Muscle of leg (tissue), 11 donors: Measurements from ENCODE around the gene ARMC12. TPM values are rescaled to one million over a fixed set of nuclear protein-coding genes. Genes with fewer than 3 reads are reported as not detected.

Experiments used
- DNase-seq: peaks from one replicate; pipeline ENCODE4 v3.0.0; 2013
- H3K27ac ChIP-seq: one replicate; pipeline ENCODE4 v1.5.1; 2013; ENCODE audit warnings: mild to moderate bottlenecking, low read length, control low read depth
- H3K27me3 ChIP-seq: one replicate; pipeline ENCODE4 v1.6.1; 2013; ENCODE audit warnings: low read length; ENCODE audit not compliant: control insufficient read depth, insufficient read depth
- H3K36me3 ChIP-seq: one replicate; pipeline ENCODE4 v1.6.1; 2013; ENCODE audit warnings: low read length; ENCODE audit not compliant: control insufficient read depth, insufficient read depth
- H3K4me1 ChIP-seq: one replicate; pipeline ENCODE4 v1.6.1; 2013; ENCODE audit warnings: low read length; ENCODE audit not compliant: control insufficient read depth, insufficient read depth
- H3K4me3 ChIP-seq: one replicate; pipeline ENCODE4 v1.5.1; 2013; ENCODE audit warnings: low read length, control low read depth
- H3K9me3 ChIP-seq: replicated peaks from 2 replicates; pipeline ENCODE4 v1.6.1; 2013; ENCODE audit warnings: low read depth, low read length; ENCODE audit not compliant: control insufficient read depth
- WGBS: methylation state at CpG from one replicate; pipeline ENCODE4 v1.1.5; 2013; ENCODE audit warnings: missing lambda C conversion rate; ENCODE audit not compliant: insufficient coverage; 5-methylcytosine and 5-hydroxymethylcytosine counted together
- polyA plus RNA-seq, 8 donors: library from polyadenylated mRNA; unstranded; fragments of 120-200 nt; gene quantifications; one replicate each; pipeline versions ENCODE4 v1.2.1 to v1.2.3, GENCODE V29; 2013; ENCODE audit warnings: inconsistent platforms in 1 of 8, low replicate concordance in 1 of 8; ENCODE audit not compliant: insufficient read length in 8 of 8, insufficient read depth in 1 of 8
- total RNA-seq: library from RNA; stranded (reverse); fragments of 120-200 nt; gene quantifications from one replicate; pipeline ENCODE4 v1.2.4, GENCODE V29; 2013

The ARMC12 gene
- total and polyA plus RNA-seq, 9 donors: 0.57 to 1.2 (median 0.75) TPM

- Histone ChIP-seq H3K9me3 (peaks cover 3% of the 10 kb centered on the region), H3K27ac (no peak overlapping the region), H3K4me3 (no peak overlapping the region)
Measured at GRCh38 chr6:35703554-35703953, 33.3 kb upstream of the ARMC12 start.

GRCh38 chr6:35706468-35706867 is 30.4 kb upstream of the ARMC12 start:
- DNase-seq: no peak
- no peaks in the 10 kb centered on the region for H3K36me3 ChIP-seq
- no peaks in the 10 kb centered on the region for H3K27me3 ChIP-seq
- WGBS: no CpG with 5 or more reads among the region's 3 CpGs
- H3K27ac ChIP-seq: no peak overlapping the region
- no peak overlapping the region for H3K4me3 ChIP-seq
- H3K4me1 ChIP-seq: no peaks in the 10 kb centered on the region
- peaks cover 3% of the 10 kb centered on the region for H3K9me3 ChIP-seq

More at GRCh38 chr6:35703554-35703953, 33.3 kb upstream of the ARMC12 start:
- no peaks in the 10 kb centered on the region for H3K27me3 ChIP-seq
- DNase-seq: no peak
- no peaks in the 10 kb centered on the region for H3K4me1 ChIP-seq
- H3K36me3 ChIP-seq: no peaks in the 10 kb centered on the region

GRCh38 chr6:35707714-35708407 is 29.0 kb upstream of the ARMC12 start:
- Histone ChIP-seq H3K27me3 (no peaks in the 10 kb centered on the region), H3K4me3 (no peak overlapping the region), H3K9me3 (peaks cover 3% of the 10 kb centered on the region), H3K4me1 (no peaks in the 10 kb centered on the region), H3K27ac (no peak overlapping the region), H3K36me3 (no peaks in the 10 kb centered on the region)
- no peak for DNase-seq
- no CpG with 5 or more reads among the region's 4 CpGs for WGBS

GRCh38 chr6:35708585-35708984 is 28.2 kb upstream of the ARMC12 start:
- DNase-seq: no peak
- Histone ChIP-seq H3K27ac (no peak overlapping the region), H3K4me3 (no peak overlapping the region), H3K4me1 (no peaks in the 10 kb centered on the region), H3K27me3 (no peaks in the 10 kb centered on the region), H3K9me3 (peaks cover under 1% of the 10 kb centered on the region), H3K36me3 (no peaks in the 10 kb centered on the region)

- no peaks in the 10 kb centered on the region for H3K27me3 ChIP-seq
- no peaks in the 10 kb centered on the region for H3K9me3 ChIP-seq
- no peak overlapping the region for H3K4me3 ChIP-seq
- H3K4me1 ChIP-seq: no peaks in the 10 kb centered on the region
- H3K27ac ChIP-seq: peak overlapping the region; percentile 35
- H3K36me3 ChIP-seq: no peaks in the 10 kb centered on the region
- no CpG with 5 or more reads among the region's 4 CpGs for WGBS
- DNase-seq: no peak
Measured at GRCh38 chr6:35710241-35710847, 26.5 kb upstream of the ARMC12 start.

- 100% methylated on average over 2 of the region's 7 CpGs for WGBS
- Histone ChIP-seq H3K36me3 (no peaks in the 10 kb centered on the region), H3K4me1 (no peaks in the 10 kb centered on the region), H3K27ac (no peak overlapping the region), H3K27me3 (no peaks in the 10 kb centered on the region), H3K4me3 (no peak overlapping the region), H3K9me3 (no peaks in the 10 kb centered on the region)
- DNase-seq: no peak
Measured at GRCh38 chr6:35711731-35712130, 25.1 kb upstream of the ARMC12 start.

- no peak overlapping the region for H3K27ac ChIP-seq
- H3K27me3 ChIP-seq: no peaks in the 10 kb centered on the region
- no peak for DNase-seq
- peaks cover 9% of the 10 kb centered on the region for H3K4me1 ChIP-seq
- no peaks in the 10 kb centered on the region for H3K36me3 ChIP-seq
- no peak overlapping the region for H3K4me3 ChIP-seq
- WGBS: 92% methylated on average over 1 of the region's 7 CpGs
- no peaks in the 10 kb centered on the region for H3K9me3 ChIP-seq
Measured at GRCh38 chr6:35713006-35713767, 23.6 kb upstream of the ARMC12 start.

- peaks cover 34% of the 10 kb centered on the region for H3K4me1 ChIP-seq
Measured at GRCh38 chr6:35716798-35717197, 20.0 kb upstream of the ARMC12 start.

GRCh38 chr6:35717449-35718374 is 19.1 kb upstream of the ARMC12 start:
- H3K4me1 ChIP-seq: peaks cover 37% of the 10 kb centered on the region
- 54% methylated on average over 14 of the region's 19 CpGs for WGBS
- H3K4me3 ChIP-seq: no peak overlapping the region
- H3K27ac ChIP-seq: peak overlapping the region; percentile 93
- no peak for DNase-seq
- H3K27me3 ChIP-seq: no peaks in the 10 kb centered on the region
- no peaks in the 10 kb centered on the region for H3K9me3 ChIP-seq
- H3K36me3 ChIP-seq: no peaks in the 10 kb centered on the region

More at GRCh38 chr6:35716798-35717197, 20.0 kb upstream of the ARMC12 start:
- no peaks in the 10 kb centered on the region for H3K36me3 ChIP-seq
- no peak overlapping the region for H3K27ac ChIP-seq
- no CpG with 5 or more reads among the region's 2 CpGs for WGBS
- H3K27me3 ChIP-seq: no peaks in the 10 kb centered on the region
- H3K9me3 ChIP-seq: no peaks in the 10 kb centered on the region
- no peak for DNase-seq
- no peak overlapping the region for H3K4me3 ChIP-seq

GRCh38 chr6:35718375-35718736 is 18.5 kb upstream of the ARMC12 start:
- Histone ChIP-seq H3K36me3 (no peaks in the 10 kb centered on the region), H3K27me3 (no peaks in the 10 kb centered on the region), H3K4me3 (no peak overlapping the region), H3K4me1 (peaks cover 37% of the 10 kb centered on the region), H3K9me3 (no peaks in the 10 kb centered on the region), H3K27ac (peak overlapping the region; percentile 93)
- no peak for DNase-seq
- 60% methylated on average over 1 of the region's 4 CpGs for WGBS
